Measurements from ENCODE around the gene KCNMB2. TPM values are rescaled to one million over a fixed set of nuclear protein-coding genes. Genes with fewer than 3 reads are reported as not detected.

Gene KCNMB2
- total RNA-seq, 1 experiment from 2014 or later, result not detected

DNA sequence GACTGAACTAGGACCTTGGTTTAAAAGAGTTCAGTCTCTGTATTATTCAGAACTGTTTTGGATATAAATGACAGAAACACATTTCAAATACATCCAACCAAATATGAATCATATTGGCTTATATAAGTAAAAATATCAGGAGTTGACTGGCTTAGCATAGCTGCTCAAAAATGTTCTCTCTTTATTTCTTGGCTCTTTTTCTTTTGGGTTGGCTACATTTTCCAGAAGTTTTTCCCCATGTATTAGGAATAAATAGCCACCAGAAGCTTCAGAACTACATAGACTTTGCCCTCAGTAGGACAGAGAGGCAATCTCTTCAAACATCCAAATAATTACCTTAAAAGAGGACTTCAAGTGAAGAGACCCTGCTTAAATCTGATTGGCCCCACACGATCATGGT is 32.7 kb downstream of the KCNMB2 start:
- DNase-seq (ENCODE audit: low read depth), result no peak

DNA sequence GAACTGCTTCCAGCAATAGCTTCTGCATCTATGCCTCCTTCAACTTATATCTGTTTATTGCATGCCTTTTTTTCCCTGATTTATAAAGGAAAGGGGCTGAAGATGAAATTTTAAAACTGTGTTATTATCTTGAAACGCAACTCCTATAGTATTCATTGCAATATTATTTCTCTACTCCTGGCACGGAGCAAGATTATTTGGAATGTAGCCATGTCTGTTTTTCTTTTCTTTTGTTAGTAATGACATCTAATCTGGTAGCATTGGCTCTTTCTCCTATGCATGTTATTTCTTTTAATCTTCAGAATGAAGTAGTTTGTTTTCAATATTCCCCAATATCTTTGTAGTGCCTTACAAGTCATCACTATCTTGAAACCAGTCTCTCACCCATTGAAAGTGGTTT is 33.6 kb downstream of the KCNMB2 start:
- no peak for DNase-seq (ENCODE audit: low read depth)

DNA sequence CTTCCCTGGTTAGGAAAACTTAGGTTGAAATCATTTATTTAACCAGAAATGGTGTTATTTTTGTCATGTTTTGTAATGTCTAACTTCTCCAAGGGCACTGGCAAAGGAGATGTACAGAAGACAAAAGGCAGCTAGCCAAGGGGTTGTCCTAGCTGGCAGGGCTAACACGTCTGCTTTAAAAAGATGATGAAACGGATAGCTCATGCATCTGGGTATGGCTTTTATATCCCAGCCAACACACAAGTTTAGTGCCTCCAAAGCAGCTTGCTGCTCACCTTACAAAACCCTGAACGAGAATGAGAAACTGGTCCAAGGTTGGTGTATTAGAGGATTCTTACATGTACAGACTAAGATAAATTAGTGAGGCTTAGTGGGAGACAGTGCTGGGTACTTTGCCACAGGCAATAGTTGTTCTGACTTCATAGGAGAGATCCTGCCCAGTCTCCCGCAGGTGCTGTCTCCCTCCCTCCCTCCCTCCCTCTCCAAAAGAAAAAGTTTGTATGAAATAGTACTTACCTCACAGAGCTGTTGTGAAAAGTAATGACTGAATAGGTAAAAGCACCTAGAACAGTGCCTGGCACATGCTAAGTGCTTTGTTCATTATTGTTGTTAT is 47.8 kb downstream of the KCNMB2 start:
- DNase-seq (ENCODE audit: low read depth), result no peak

DNA sequence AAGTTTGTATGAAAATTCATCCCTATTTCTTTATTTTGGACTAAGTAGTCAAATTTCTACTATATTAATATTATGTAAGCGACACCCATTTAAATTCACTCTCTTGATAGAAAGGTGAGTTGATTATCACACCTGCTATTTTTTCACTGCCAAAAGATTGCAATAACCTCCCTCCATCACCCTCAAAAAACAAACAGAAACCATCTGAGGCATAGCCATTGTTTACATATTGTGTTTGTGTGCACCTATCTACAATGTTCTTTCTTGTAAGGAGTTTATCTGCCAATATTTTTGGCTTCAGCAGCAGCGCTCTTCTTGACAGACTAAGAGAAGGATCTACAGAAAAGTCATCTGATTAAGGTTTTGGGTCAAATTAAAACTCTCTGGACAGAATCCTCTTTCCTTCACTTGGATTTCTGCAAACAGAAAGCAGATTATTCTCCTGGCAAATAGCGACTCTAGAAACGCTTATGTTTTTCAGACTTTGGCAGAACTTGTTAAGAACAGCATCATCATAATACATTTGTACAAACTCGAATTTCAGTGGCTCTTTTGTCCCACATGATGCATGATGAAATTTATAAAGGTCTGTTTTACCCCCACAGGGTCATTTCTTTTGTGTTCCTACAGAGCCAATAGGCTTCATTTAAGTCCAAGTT is 48.6 kb downstream of the KCNMB2 start:
- no peak for DNase-seq (ENCODE audit: low read depth)

DNA sequence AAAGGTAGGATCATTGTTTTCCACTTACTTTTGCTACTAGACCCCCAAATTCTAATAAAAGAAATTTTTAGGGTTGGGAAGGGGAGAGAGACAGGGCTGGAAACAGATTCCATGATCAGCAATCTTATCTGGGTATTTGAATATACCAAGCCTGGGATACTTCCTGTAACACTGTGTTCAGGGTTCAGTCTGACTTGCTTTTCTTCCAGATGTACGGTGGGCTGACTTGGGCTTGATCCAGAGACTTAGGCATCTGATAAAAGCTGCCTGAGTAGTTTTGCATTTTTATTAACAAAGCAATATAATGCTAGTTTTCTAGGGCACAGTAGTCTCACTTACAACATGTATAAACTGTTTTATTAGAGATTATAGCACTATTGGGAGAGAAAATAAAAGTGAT is 49.2 kb downstream of the KCNMB2 start:
- DNase-seq (ENCODE audit: low read depth), result no peak

DNA sequence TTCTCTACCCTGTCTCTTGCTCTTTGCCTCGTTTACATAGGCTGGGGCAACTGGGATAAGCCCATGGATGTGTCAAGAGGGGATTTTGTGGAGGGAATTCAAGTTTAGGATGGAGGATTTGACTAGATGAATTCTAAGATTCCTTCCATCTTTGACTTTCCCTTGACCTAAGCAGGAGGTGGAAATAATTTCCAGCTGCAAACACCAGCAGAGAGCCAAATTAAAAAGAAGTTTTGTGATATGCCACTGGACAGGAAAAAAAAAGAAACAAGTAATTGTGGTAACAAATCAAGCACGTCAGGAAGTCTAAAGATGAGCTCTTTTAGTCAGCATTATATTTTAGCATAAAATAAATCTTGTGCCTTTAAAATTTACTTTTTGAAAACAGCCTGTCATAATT is 49.8 kb downstream of the KCNMB2 start:
- DNase-seq (ENCODE audit: low read depth), result no peak

DNA sequence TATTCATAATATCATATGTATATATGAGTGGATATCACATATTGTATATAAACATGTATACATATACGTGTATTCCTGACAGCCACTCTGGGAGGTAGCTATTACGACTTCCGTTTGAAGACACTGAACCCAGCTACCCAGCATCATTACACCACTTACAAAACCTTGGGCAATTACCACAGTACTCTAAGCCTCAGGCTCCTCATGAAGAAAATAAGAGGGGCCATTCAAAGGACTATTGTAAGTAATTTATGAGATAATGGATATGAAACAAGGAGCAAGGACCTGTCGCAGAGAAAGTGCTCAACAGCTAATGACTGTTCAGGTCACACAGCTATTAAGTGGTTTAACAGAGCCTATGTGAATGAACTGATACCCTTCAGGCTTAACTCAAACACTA is 52.4 kb downstream of the KCNMB2 start:
- no peak for DNase-seq (ENCODE audit: low read depth)

DNA sequence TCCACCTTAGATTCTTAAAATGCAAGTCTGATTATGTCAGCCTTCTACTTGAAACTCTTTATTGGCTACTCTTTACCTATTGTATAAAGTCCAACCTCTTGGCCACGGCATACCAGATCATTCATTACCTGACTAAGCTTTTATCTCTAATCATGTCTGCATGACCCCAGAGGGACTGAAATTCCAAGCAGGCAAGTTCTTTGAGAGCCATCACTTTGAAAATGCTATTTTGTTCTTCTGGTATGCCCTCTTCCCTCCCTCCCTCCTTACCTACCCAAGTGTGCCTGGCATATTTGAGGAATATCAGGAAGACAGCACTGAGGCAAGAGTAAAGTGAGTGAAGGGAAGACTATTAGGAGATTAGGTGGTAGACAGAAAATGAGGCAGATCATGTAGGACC is 57.5 kb downstream of the KCNMB2 start:
- no peak for DNase-seq (ENCODE audit: low read depth)

DNA sequence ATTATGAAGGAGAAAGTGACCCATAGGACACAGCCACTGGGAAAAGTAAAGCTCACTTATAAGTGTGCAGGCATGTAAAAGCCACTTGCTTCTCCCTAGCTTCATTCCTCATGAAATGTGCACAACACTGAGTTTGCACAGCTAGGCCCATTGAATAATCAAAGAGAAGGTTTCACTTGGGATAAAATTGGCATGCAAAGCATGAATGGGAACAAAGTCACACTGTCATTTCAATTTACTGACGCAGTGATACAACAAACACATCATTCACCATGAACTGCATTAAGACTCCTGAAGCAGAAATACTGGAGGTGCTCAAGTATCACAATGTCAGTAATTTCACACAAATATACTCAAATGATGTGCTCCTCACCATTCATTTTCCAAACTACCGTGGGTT is 61.1 kb downstream of the KCNMB2 start:
- DNase-seq (ENCODE audit: low read depth), result no peak

DNA sequence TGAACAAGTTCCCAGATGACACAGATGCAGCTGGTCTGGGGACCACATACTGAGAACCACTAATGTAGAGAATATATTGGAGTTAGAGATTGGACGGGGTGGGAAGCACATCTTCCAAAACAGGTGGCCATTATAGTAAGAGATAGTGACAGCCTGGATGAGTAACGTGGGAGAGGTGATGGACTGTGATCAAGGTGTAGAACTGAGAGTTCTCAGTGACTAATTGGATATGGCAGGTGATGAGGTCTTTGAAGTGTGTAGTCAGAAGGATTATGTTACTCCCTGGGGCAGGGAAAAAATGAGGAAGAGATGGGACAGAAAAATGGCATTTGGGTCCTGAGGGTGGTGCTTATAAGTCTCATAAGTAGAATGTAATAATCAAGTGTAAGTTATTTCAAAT is 66.6 kb downstream of the KCNMB2 start:
- DNase-seq (ENCODE audit: low read depth), result no peak

DNA sequence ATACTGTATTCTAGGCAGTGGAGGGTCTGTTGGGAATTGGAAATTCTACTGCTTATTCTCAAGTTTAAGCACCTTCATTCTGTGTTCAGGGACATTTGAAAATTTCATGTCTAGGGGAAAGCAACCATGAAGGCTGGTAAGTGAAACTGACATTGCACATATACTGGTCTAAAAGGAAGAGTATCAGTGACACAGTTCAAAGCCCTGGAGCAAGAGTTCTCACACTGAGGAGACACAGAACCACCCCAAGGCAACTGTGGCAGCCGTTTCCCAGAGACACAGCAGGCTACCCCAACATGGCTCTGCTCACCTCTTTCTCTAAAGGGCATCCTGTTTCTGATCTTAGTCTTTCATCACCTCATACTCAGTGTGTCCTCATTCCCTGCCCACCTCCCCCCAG is 67.5 kb downstream of the KCNMB2 start:
- no peak for DNase-seq (ENCODE audit: low read depth)

DNA sequence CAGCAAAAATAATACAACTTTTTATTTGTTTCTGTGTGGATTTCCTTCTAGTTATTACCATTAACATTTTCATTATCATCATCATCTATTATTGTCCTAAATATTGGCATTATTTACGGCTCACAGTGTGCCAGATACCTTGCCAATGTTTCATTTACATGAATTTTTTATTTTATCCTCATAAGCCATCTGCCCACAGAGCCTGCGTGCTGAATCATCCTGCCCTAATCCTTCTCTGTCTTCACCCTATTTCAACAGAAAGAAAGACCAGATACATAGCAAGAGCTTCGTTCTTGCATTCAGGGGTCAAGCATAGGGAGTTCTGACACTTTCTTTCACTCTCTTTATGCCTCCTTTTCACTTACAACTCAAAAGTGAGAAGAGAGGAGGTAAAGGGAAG is 82.0 kb downstream of the KCNMB2 start:
- DNase-seq (ENCODE audit: low read depth), result peak; percentile 50

DNA sequence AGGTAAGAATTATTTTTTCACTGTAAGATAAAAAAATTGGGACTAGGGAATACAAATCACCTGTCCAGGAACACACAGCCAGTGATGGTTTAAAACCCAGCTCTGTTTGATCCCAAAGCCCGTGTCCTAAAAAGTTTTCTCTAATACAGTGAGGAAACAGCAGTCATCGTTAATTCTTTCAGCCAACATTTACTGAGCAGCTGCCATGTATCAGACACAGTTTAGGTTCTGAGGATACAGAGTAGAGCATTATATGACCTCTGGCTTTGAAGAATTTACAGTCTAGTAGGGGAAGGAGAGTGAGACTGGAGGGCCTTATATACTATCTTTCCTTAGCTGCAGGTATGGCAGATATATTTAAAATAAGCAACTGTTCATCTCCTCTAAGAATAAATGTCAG is 82.7 kb downstream of the KCNMB2 start:
- DNase-seq (ENCODE audit: low read depth), result peak; percentile 3

DNA sequence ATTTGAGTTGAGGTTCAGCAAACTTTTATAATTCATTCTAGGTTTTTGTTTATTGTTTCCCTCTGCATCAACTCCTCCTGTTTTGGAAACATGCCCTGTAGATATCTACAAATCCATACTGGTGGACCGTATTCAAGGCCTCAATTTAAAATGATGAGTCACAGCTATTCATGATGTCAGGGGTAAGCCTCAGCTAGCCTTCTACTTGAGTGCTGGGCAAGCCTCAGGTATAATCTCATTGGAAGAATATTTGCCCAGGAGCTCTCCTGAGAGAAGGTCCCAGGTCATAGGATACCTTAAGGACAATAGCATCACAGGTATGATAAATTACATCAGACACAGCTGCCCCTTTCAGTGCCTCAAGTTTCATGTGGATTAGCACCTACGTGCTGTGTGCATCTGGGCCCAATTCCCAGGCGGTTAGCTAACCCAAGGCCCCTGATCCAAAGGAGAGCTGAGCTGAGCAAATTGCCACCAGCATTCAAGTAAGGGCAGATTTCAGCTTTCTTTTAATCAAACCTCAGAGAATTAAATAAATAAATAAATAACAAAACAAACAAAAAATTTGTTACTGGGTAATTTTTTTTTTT is 87.5 kb downstream of the KCNMB2 start:
- DNase-seq (ENCODE audit: low read depth), result peak; percentile 3

DNA sequence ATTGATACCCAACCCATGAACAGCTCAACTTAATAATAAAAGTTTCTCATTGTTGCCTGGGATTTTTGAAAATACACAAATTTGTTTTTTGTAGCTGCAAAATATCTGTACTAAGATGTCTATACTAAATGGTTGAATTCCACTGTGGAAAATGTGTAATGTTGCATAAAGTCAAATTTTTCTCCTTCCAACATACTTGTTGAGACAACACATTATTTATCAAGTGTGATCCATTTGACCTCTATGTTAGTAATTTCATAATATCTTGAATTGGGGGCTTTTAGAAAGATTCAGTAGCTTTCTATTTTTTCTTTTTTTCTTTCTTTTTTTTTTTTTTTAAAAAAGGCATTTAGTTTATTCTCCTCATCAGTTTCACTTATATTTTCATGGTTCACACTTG is 88.0 kb downstream of the KCNMB2 start:
- DNase-seq (ENCODE audit: low read depth), result no peak

DNA sequence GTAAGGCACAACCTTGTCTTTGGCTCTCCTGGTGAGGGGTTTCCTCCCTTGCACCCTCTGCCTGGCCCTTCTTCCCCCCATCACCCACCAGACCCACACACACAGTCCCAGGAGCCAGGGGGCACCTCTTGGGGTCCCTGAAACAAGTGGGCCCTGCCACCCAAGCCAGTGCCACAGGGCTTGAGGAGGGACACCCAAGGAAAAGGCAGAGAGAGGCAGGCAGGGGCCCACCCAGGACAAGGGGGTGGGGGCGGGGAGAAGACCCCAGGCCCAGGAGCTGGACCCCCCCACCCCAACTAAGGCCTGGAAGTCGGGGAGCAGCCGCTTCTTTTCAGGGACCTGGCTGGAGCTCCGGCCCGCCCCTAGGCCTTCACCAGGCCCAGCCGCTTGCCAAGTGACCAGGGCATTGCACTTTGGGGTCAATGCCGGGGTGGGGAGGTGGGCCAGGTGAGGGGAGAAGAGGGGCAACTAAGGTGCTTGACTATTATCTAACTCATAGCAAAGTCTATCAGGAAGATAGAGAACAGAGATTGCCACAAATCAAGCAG is 88.9 kb downstream of the KCNMB2 start:
- no peak for DNase-seq (ENCODE audit: low read depth)

DNA sequence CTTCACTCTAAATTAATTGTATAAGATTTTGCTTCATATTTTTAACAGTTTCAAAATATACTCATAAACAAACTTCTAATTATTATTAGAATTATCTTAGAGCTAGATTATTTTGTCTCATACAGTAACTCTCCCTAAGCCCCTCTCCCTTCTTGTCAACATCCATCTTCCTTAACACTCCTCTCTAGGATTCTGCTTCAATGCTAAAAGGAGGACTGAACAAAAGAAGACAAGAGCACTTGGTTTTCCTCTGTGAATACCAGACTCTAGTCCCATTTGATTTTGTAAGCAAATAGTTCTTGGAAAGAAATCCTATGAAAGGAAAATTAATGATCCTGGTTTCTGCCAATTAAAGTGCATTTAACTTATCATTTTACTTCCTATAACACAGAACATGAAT is 91.8 kb downstream of the KCNMB2 start:
- no peak for DNase-seq (ENCODE audit: low read depth)

DNA sequence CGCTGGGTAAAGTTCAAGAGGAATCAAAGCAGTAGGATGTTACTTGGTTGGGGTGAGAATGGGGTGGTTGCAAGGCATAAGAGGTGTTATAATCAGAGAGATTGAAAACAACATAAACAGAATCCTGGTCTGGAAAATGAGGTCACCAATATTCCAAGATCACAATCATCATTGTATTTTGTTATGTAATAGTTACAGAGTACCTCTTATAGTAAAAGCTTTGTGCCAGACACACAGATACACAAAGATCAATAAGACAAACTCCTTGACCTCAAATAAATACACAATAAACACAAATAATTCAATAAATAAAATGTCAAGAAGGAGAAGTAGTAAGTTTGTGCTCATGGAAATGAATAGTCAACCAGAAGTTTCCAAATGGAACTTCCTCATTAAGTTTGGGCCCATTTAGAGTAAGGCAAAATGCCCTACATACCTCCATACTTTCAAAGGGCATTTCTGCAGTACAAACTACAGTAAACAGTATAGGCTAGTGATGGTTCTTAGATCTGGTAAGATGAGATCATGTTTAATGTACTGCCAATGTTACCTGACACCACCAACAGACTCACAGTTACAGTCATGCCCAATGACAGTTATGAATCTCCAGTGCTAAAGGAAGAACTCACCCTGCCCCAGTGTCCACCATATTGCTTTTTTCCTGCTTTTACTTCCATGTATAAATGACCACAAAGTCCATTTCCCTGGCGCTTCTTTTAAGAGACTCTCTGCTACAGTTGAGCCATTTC is 93.4 kb downstream of the KCNMB2 start:
- peak; percentile 5 for DNase-seq (ENCODE audit: low read depth)

DNA sequence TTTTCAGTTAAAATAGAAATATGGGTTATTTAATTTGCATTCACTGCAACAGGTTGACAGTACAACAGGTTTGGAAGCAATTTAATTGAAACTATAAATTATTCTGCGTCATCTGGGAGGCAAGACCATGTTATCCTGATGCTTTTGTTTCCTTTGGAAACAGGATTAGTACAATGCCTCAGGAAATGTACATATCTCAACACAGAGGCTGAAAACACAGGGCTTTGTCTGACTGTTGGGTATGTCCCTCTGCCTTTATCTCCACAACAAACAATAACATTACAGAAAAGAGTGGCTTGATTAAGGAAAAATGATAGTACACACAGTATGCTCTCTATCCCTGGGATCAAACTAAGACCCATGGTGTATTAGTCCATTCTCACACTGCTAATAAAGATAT is 95.7 kb downstream of the KCNMB2 start:
- DNase-seq (ENCODE audit: low read depth), result no peak

DNA sequence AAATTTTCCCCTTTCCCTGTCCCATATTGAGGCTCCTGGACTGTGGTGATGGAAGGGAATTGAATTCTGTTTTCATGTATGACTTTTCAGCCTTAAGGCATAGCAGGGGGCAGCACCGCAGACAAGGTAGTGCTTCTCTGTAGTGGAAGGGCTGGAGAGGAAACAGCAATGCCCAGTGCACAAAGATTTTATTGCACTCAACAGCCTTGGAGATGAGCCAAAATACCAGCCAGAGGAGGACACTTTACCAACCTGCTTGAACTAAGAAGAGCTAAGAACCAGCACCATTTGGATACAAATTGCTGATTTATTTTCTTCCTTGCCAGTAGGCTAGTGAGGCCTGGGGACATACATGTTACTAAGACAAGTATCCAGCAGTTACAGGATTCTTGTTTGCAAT is 98.7 kb downstream of the KCNMB2 start:
- DNase-seq (ENCODE audit: low read depth), result no peak

DNA sequence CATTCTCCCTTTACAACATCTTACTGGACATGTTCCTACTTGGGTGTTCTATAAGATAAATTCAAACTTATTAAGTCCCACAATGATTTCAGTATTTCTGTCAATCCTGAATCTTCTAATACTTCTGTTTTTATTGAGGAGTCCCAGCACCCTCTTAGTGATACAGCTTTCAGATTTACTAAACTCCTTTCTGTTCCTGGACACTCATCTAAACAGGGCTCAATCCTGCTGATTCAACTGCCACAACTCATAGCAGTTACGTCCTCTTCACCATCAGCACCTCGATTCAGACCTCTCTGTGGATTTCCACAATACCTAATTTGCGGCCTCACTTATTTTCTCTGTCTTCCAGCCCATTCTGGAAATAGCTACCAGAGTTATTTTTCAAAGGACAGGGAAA is 101.6 kb downstream of the KCNMB2 start:
- no peak for DNase-seq (ENCODE audit: low read depth)

DNA sequence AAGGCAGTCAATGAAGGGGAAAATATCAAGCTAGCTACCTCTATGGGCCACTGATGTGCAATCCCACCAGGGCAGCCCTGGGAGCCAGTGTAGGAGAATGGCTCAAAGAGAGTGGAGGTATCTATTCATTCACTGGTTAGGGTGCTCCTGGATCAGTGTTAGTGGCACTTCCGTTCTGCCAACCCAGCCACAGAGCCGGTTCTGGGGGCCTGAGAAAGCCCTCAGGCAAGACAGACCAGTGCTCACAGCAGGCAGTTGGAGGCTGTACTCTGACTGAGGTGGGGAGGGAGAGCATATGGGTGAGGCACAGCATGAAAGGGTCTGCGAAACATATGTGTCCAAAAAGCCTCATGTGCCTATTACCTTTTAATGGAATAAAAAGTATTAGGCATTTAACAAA is 109.3 kb downstream of the KCNMB2 start:
- no peak for DNase-seq (ENCODE audit: low read depth)

Data from LHCN-M2 (cell line).